A549 treated with AZD2906 at 1 μM for 4 hours (cell line): ENCODE data around the gene CC2D1A. TPM values are rescaled to one million over a fixed set of nuclear protein-coding genes. Genes with fewer than 3 reads are reported as not detected.

ENCODE experiments used
- total RNA-seq: library from RNA; stranded (reverse); fragments of 200-300 nt; extraction: Qiagen RNA extraction; gene quantifications from 5 replicates; pipeline ENCODE4 v1.2.3, GENCODE V29; 2022

The CC2D1A gene
- 7.7 to 9.5 TPM (median 9.3 TPM) in 5 replicates for total RNA-seq

GRCh38 chr19:13905634-13906520 is at the start of gene CC2D1A, which contains the start of gene BRME1:
Gene CC2D1A (plus strand): TSS chr19:13906201. CDS start chr19:13906442, 241 bp downstream.
Gene BRME1 (minus strand): TSS chr19:13906117. CDS start chr19:13904892, 1,225 bp downstream.

GRCh38 chr19:13876834-13877233 is 29.2 kb upstream of the CC2D1A start, which contains the start of gene NANOS3:
Gene NANOS3 (plus strand): TSS chr19:13877134. CDS start chr19:13877249, 115 bp downstream.

GRCh38 chr19:13938301-13939064 is 32.5 kb downstream of the CC2D1A start, which contains the start of gene PODNL1:
Gene PODNL1 (minus strand): TSS chr19:13938417. CDS start chr19:13938181, 236 bp downstream.

GRCh38 chr19:13952154-13952930 is 46.3 kb downstream of the CC2D1A start, which contains the start of gene DCAF15:
Gene DCAF15 (plus strand): TSS chr19:13952509. CDS start chr19:13952513, 4 bp downstream.

Other genes starting within 250 kb of the CC2D1A start
- gene MRI1, start 141.7 kb upstream of the CC2D1A start, total RNA-seq, result 8.9 to 13.3 TPM (median 12.2 TPM) in 5 replicates
- gene C19orf53, start 131.7 kb upstream of the CC2D1A start, total RNA-seq, result 132 to 208 TPM (median 201 TPM) in 5 replicates
- gene ZSWIM4, start 110.8 kb upstream of the CC2D1A start, total RNA-seq, result 2.4 to 3.6 TPM (median 3.5 TPM) in 5 replicates
- gene NANOS3, start 29.1 kb upstream of the CC2D1A start, total RNA-seq, result 2.1 to 3.6 TPM (median 2.8 TPM) in 5 replicates
- gene BRME1, start 84 bp upstream of the CC2D1A start, total RNA-seq, result 0.34 to 0.57 TPM (median 0.46 TPM) in 4 of 5 replicates, not detected in the other
- gene PODNL1, start 32.2 kb downstream of the CC2D1A start, total RNA-seq, result 0.65 to 1.6 TPM (median 1.4 TPM) in 5 replicates
- gene DCAF15, start 46.3 kb downstream of the CC2D1A start, total RNA-seq, result 14.7 to 24.0 TPM (median 20.5 TPM) in 5 replicates
- gene RFX1, start 100.1 kb downstream of the CC2D1A start, total RNA-seq, result 3.2 to 5.4 TPM (median 4.8 TPM) in 5 replicates
- gene RLN3, start 121.9 kb downstream of the CC2D1A start, total RNA-seq, result not detected in 5 replicates
- 8.4 to 10.7 TPM (median 9.2 TPM) in 5 replicates for gene IL27RA, start 125.6 kb downstream of the CC2D1A start, total RNA-seq
- 1.4 to 2.6 TPM (median 2.2 TPM) in 5 replicates for gene PALM3, start 155.9 kb downstream of the CC2D1A start, total RNA-seq
- gene MISP3, start 166.6 kb downstream of the CC2D1A start, total RNA-seq, result 2.2 to 4.3 TPM (median 3.9 TPM) in 5 replicates
- not detected in 5 replicates for gene C19orf67, start 179.6 kb downstream of the CC2D1A start, total RNA-seq
- 32.9 to 42.4 TPM (median 37.0 TPM) in 5 replicates for gene SAMD1, start 184.6 kb downstream of the CC2D1A start, total RNA-seq
- 28.7 to 36.9 TPM (median 29.6 TPM) in 5 replicates for gene PRKACA, start 211.6 kb downstream of the CC2D1A start, total RNA-seq
- gene ASF1B, start 230.4 kb downstream of the CC2D1A start, total RNA-seq, result 28.6 to 31.7 TPM (median 30.7 TPM) in 5 replicates